ENCODE measurements around the gene LYG1. TPM values are rescaled to one million over a fixed set of nuclear protein-coding genes. Genes with fewer than 3 reads are reported as not detected.

Gene LYG1
- total and polyA plus RNA-seq, 2 donors (not counting 1 experiment from before 2014, with no cell fraction given) = 0.44 to 0.50 TPM

- Histone ChIP-seq H3K4me3 (replicated peaks in 1 of 4; ENCODE audit: control extremely low read depth in 1 of 4, insufficient read depth in 1 of 4, low read depth in 3 of 4, low read length in 4 of 4) (no peak overlapping the region), H3K9me3 (ENCODE audit: control insufficient read depth, insufficient read depth, low read depth, low read length) (no peaks in the 10 kb centered on the region), H3K4me1 (ENCODE audit: control insufficient read depth, extremely low read depth, insufficient read depth, low read length) (no peaks in the 10 kb centered on the region), H3K4me2 (ENCODE audit: extremely low read depth, insufficient read depth, low read length) (no peak overlapping the region), H3K27me3 (ENCODE audit: control insufficient read depth, insufficient read depth, low read length) (no peaks in the 10 kb centered on the region), H4K20me1 (ENCODE audit: control insufficient read depth, extremely low read depth, insufficient read depth, low read length) (no peaks in the 10 kb centered on the region), H3K79me2 (ENCODE audit: control insufficient read depth, insufficient read depth, low read length) (no peaks in the 10 kb centered on the region), H3K36me3 (ENCODE audit: control insufficient read depth, insufficient read depth, low read length) (no peaks in the 10 kb centered on the region), H3K27ac (ENCODE audit: insufficient read depth, low read length) (no peak overlapping the region), H2AFZ (ENCODE audit: low read length) (no peak overlapping the region), H3K9ac (ENCODE audit: insufficient read depth, low read length) (no peak overlapping the region)
- DNase-seq (ENCODE audit: low read depth in 2 of 2) = no peak
- no peak for TF ChIP-seq EZH2 (IDR thresholded peaks at IDR 0.05; ENCODE audit: low read length, missing control alignments)
- no peak for TF ChIP-seq CTCF (conservative IDR thresholded peaks at IDR 0.05 in 1 of 2, IDR thresholded peaks at IDR 0.05 in 1 of 2; ENCODE audit: low read depth in 1 of 2, low read length in 2 of 2)
These were observed 25.1 kb downstream of the LYG1 start for GRCh38 chr2:99275882-99276281.

GRCh38 chr2:99261242-99261641 is 39.8 kb downstream of the LYG1 start:
- Histone ChIP-seq H3K27me3 (ENCODE audit: control insufficient read depth, insufficient read depth, low read length) (no peaks in the 10 kb centered on the region), H3K4me2 (ENCODE audit: extremely low read depth, insufficient read depth, low read length) (no peak overlapping the region), H4K20me1 (ENCODE audit: control insufficient read depth, extremely low read depth, insufficient read depth, low read length) (no peaks in the 10 kb centered on the region), H3K27ac (ENCODE audit: insufficient read depth, low read length) (no peak overlapping the region), H3K4me1 (ENCODE audit: control insufficient read depth, extremely low read depth, insufficient read depth, low read length) (no peaks in the 10 kb centered on the region), H3K79me2 (ENCODE audit: control insufficient read depth, insufficient read depth, low read length) (no peaks in the 10 kb centered on the region), H3K9me3 (ENCODE audit: control insufficient read depth, insufficient read depth, low read depth, low read length) (no peaks in the 10 kb centered on the region), H3K4me3 (replicated peaks in 1 of 4; ENCODE audit: control extremely low read depth in 1 of 4, insufficient read depth in 1 of 4, low read depth in 3 of 4, low read length in 4 of 4) (no peak overlapping the region), H3K9ac (ENCODE audit: insufficient read depth, low read length) (no peak overlapping the region), H3K36me3 (ENCODE audit: control insufficient read depth, insufficient read depth, low read length) (no peaks in the 10 kb centered on the region), H2AFZ (ENCODE audit: low read length) (no peak overlapping the region)
- no peak for DNase-seq (ENCODE audit: low read depth in 2 of 2)
- TF ChIP-seq EZH2 (IDR thresholded peaks at IDR 0.05; ENCODE audit: low read length, missing control alignments) = no peak
- no peak for TF ChIP-seq CTCF (conservative IDR thresholded peaks at IDR 0.05 in 1 of 2, IDR thresholded peaks at IDR 0.05 in 1 of 2; ENCODE audit: low read depth in 1 of 2, low read length in 2 of 2)

- no peaks in the 10 kb centered on the region for H3K79me2 ChIP-seq (ENCODE audit: control insufficient read depth, insufficient read depth, low read length)
- no peak overlapping the region for H2AFZ ChIP-seq (ENCODE audit: low read length)
- no peaks in the 10 kb centered on the region for H3K36me3 ChIP-seq (ENCODE audit: control insufficient read depth, insufficient read depth, low read length)
- no peaks in the 10 kb centered on the region for H4K20me1 ChIP-seq (ENCODE audit: control insufficient read depth, extremely low read depth, insufficient read depth, low read length)
- no peaks in the 10 kb centered on the region for H3K27me3 ChIP-seq (ENCODE audit: control insufficient read depth, insufficient read depth, low read length)
- TF ChIP-seq EZH2 (IDR thresholded peaks at IDR 0.05; ENCODE audit: low read length, missing control alignments) = no peak
- no peak for TF ChIP-seq CTCF (conservative IDR thresholded peaks at IDR 0.05 in 1 of 2, IDR thresholded peaks at IDR 0.05 in 1 of 2; ENCODE audit: low read depth in 1 of 2, low read length in 2 of 2)
- H3K9me3 ChIP-seq (ENCODE audit: control insufficient read depth, insufficient read depth, low read depth, low read length) = no peaks in the 10 kb centered on the region
- H3K9ac ChIP-seq (ENCODE audit: insufficient read depth, low read length) = no peak overlapping the region
- no peak overlapping the region for H3K4me3 ChIP-seq (replicated peaks in 1 of 4; ENCODE audit: control extremely low read depth in 1 of 4, insufficient read depth in 1 of 4, low read depth in 3 of 4, low read length in 4 of 4)
- no peaks in the 10 kb centered on the region for H3K4me1 ChIP-seq (ENCODE audit: control insufficient read depth, extremely low read depth, insufficient read depth, low read length)
- DNase-seq (ENCODE audit: low read depth in 2 of 2) = no peak
- no peak overlapping the region for H3K27ac ChIP-seq (ENCODE audit: insufficient read depth, low read length)
- H3K4me2 ChIP-seq (ENCODE audit: extremely low read depth, insufficient read depth, low read length) = no peak overlapping the region
These were observed 40.8 kb downstream of the LYG1 start for GRCh38 chr2:99260184-99260583.
